ENCODE data around the gene RIF1. TPM values are rescaled to one million over a fixed set of nuclear protein-coding genes. Genes with fewer than 3 reads are reported as not detected.

Gene RIF1
- polyA plus RNA-seq, 1 of the 3 experiments (the other 2 are of a cell fraction): 2.4 TPM

GRCh38 chr2:151506170-151506569 lies 96.5 kb downstream of the RIF1 start:
- no peaks in the 10 kb centered on the region for H3F3A ChIP-seq (replicated peaks; ENCODE audit: insufficient read depth)
- no peaks in the 10 kb centered on the region for H3K4me1 ChIP-seq (ENCODE audit: control insufficient read depth in 1 of 2, insufficient read depth in 2 of 2, low read depth in 1 of 2, low read length in 1 of 2)
- 0 out of 2 replicates have a peak, but pooled peaks cover 2% of the 10 kb centered on the region for H3K9me2 ChIP-seq
- H3K9me3 ChIP-seq: no peaks in the 10 kb centered on the region
- no peaks in the 10 kb centered on the region for H3K79me2 ChIP-seq (ENCODE audit: insufficient read depth)
- no peak overlapping the region for H3K9ac ChIP-seq
- ChIA-PET CTCF (no interaction called here), POLR2A (no interaction called here)
- H3K27ac ChIP-seq (ENCODE audit: low read depth in 2 of 2, low read length in 1 of 2): no peak overlapping the region
- no peak for TF ChIP-seq MEF2A (IDR thresholded peaks at IDR 0.05; ENCODE audit: borderline replicate concordance, low read depth)
- no peak for TF ChIP-seq NFIC (IDR thresholded peaks at IDR 0.05; ENCODE audit: borderline replicate concordance)
- TF ChIP-seq ELF1 (IDR thresholded peaks at IDR 0.05): no peak
- TF ChIP-seq RXRA (IDR thresholded peaks at IDR 0.05; ENCODE audit: borderline replicate concordance, low read depth): no peak
- TF ChIP-seq FOXJ3 (CRISPR knock-in tag; IDR thresholded peaks at IDR 0.05): no peak
- TF ChIP-seq EZH2phosphoT487 (IDR thresholded peaks at IDR 0.05; ENCODE audit: borderline replicate concordance, low read depth): no peak
- TF ChIP-seq EP300 (IDR thresholded peaks at IDR 0.05; ENCODE audit: borderline replicate concordance in 1 of 2, low read depth in 1 of 2, low read length in 1 of 2): no peak
- TF ChIP-seq MAX (IDR thresholded peaks at IDR 0.05; ENCODE audit: low read depth): no peak
- no peak for TF ChIP-seq SIN3A (IDR thresholded peaks at IDR 0.05; ENCODE audit: borderline replicate concordance, low read depth, low read length)
- no peak for TF ChIP-seq POLR2AphosphoS5 (IDR thresholded peaks at IDR 0.05; ENCODE audit: low read depth, low read length)
- TF ChIP-seq NRF1 (IDR thresholded peaks at IDR 0.05; ENCODE audit: low read depth, low read length): no peak
- no peak for TF ChIP-seq USF2 (IDR thresholded peaks at IDR 0.05; ENCODE audit: borderline replicate concordance, low read depth, low read length)
- TF ChIP-seq REST (IDR thresholded peaks at IDR 0.05; ENCODE audit: low read depth, low read length): no peak
- TF ChIP-seq FOSL2 (IDR thresholded peaks at IDR 0.05; ENCODE audit: borderline replicate concordance, low read depth): no peak
- no peak for TF ChIP-seq YY1 (IDR thresholded peaks at IDR 0.05; ENCODE audit: low read depth)
- no peak for TF ChIP-seq RAD21 (IDR thresholded peaks at IDR 0.05; ENCODE audit: low read length)
- no peak for TF ChIP-seq TCF12 (IDR thresholded peaks at IDR 0.05)
- no peak for TF ChIP-seq GABPA (IDR thresholded peaks at IDR 0.05; ENCODE audit: low read depth)
- WGBS (ENCODE audit: low lambda C conversion rate): 99% methylated on average over 4 of the region's 4 CpGs
- no peak overlapping the region for H3K4me3 ChIP-seq (ENCODE audit: low read depth in 2 of 2, low read length in 1 of 2)
- DNase-seq: no peak
- no peaks in the 10 kb centered on the region for H4K20me1 ChIP-seq (ENCODE audit: insufficient read depth)
- peaks cover 2 to 6% of the 10 kb centered on the region in 2 experiments for H3K36me3 ChIP-seq (replicated peaks in 1 of 2; ENCODE audit: control insufficient read depth in 1 of 2, insufficient read depth in 2 of 2, low read length in 1 of 2)
- H3K27me3 ChIP-seq (ENCODE audit: insufficient read depth): no peaks in the 10 kb centered on the region
- H2AFZ ChIP-seq (ENCODE audit: low read depth): no peak overlapping the region
- H3K4me2 ChIP-seq: no peak overlapping the region
